ENCODE data around the gene CDK17. TPM values are rescaled to one million over a fixed set of nuclear protein-coding genes. Genes with fewer than 3 reads are reported as not detected.

CDK17 gene
- total RNA-seq, 1 donor from 2014 or later: 72.4 TPM

- intact Hi-C loops (cut with DNase I): no loop called here
- H3K36me3 ChIP-seq: peaks cover 0 to 30% of the 10 kb centered on the region in 2 donors
- peaks cover 31% of the 10 kb centered on the region for H3K4me1 ChIP-seq
- DNase-seq (ENCODE audit: extremely low spot score in 2 of 2): peak; percentile 22 to 67
- TF ChIP-seq CTCF (IDR thresholded peaks at IDR 0.05) (no peak), POLR2AphosphoS5 (IDR thresholded peaks at IDR 0.05; ENCODE audit: insufficient read depth in 1 of 2, low read depth in 1 of 2) (no peak), POLR2A (IDR thresholded peaks at IDR 0.05) (no peak)
- no peak overlapping the region for H3K27ac ChIP-seq
- H3K27me3 ChIP-seq: no peaks in the 10 kb centered on the region
- H3K4me3 ChIP-seq: no peak overlapping the region
- H3K9me3 ChIP-seq: no peaks in the 10 kb centered on the region
Observed at GRCh38 chr12:96248136-96248931, 151.9 kb downstream of the CDK17 start.

GRCh38 chr12:96247563-96247962 is 152.7 kb downstream of the CDK17 start:
- H3K36me3 ChIP-seq: peaks cover 0 to 30% of the 10 kb centered on the region in 2 donors
- intact Hi-C loops (cut with DNase I): no loop called here

GRCh38 chr12:96246926-96247505 is 153.2 kb downstream of the CDK17 start:
- peaks cover 0 to 27% of the 10 kb centered on the region in 2 donors for H3K36me3 ChIP-seq
- no peak overlapping the region for H3K4me3 ChIP-seq
- intact Hi-C loops (cut with DNase I): no loop called here
- peaks cover 42% of the 10 kb centered on the region for H3K4me1 ChIP-seq
- no peak overlapping the region for H3K27ac ChIP-seq
- DNase-seq (ENCODE audit: extremely low spot score in 2 of 2): peak in 1 of 2 donors; percentile 79
- no peak for TF ChIP-seq POLR2AphosphoS5 (IDR thresholded peaks at IDR 0.05; ENCODE audit: insufficient read depth in 1 of 2, low read depth in 1 of 2)
- TF ChIP-seq CTCF (IDR thresholded peaks at IDR 0.05): no peak
- TF ChIP-seq POLR2A (IDR thresholded peaks at IDR 0.05): no peak
- no peaks in the 10 kb centered on the region for H3K27me3 ChIP-seq
- H3K9me3 ChIP-seq: no peaks in the 10 kb centered on the region

More at GRCh38 chr12:96247563-96247962, 152.7 kb downstream of the CDK17 start:
- Histone ChIP-seq H3K4me3 (no peak overlapping the region), H3K4me1 (peaks cover 36% of the 10 kb centered on the region), H3K9me3 (no peaks in the 10 kb centered on the region), H3K27me3 (no peaks in the 10 kb centered on the region), H3K27ac (no peak overlapping the region)
- peak; percentile 77 to 85 for DNase-seq (ENCODE audit: extremely low spot score in 2 of 2)
- TF ChIP-seq POLR2A (IDR thresholded peaks at IDR 0.05): no peak
- no peak for TF ChIP-seq CTCF (IDR thresholded peaks at IDR 0.05)
- TF ChIP-seq POLR2AphosphoS5 (IDR thresholded peaks at IDR 0.05; ENCODE audit: insufficient read depth in 1 of 2, low read depth in 1 of 2): no peak

- Histone ChIP-seq H3K36me3 (peaks cover 0 to 17% of the 10 kb centered on the region in 2 donors), H3K4me3 (no peak overlapping the region), H3K27ac (peak overlapping the region; percentile 17), H3K4me1 (peaks cover 59% of the 10 kb centered on the region), H3K27me3 (no peaks in the 10 kb centered on the region), H3K9me3 (no peaks in the 10 kb centered on the region)
- TF ChIP-seq POLR2AphosphoS5 (IDR thresholded peaks at IDR 0.05; ENCODE audit: insufficient read depth in 1 of 2, low read depth in 1 of 2): no peak
- TF ChIP-seq CTCF (IDR thresholded peaks at IDR 0.05): no peak
- no peak for TF ChIP-seq POLR2A (IDR thresholded peaks at IDR 0.05)
- DNase-seq (ENCODE audit: extremely low spot score in 2 of 2): peak in 1 of 2 donors; percentile 83
- intact Hi-C loops (cut with DNase I): no loop called here
Observed at GRCh38 chr12:96244826-96245225, 155.4 kb downstream of the CDK17 start.

- Histone ChIP-seq H3K9me3 (no peaks in the 10 kb centered on the region), H3K4me3 (no peak overlapping the region), H3K4me1 (peaks cover 68% of the 10 kb centered on the region), H3K27ac (peak overlapping the region; percentile 71), H3K27me3 (no peaks in the 10 kb centered on the region), H3K36me3 (peaks cover 0 to 10% of the 10 kb centered on the region in 2 donors)
- no peak for DNase-seq (ENCODE audit: extremely low spot score in 2 of 2)
- intact Hi-C loops (cut with DNase I): no loop called here
- TF ChIP-seq CTCF (IDR thresholded peaks at IDR 0.05): no peak
- TF ChIP-seq POLR2AphosphoS5 (IDR thresholded peaks at IDR 0.05; ENCODE audit: insufficient read depth in 1 of 2, low read depth in 1 of 2): no peak
- TF ChIP-seq POLR2A (IDR thresholded peaks at IDR 0.05): no peak
Observed at GRCh38 chr12:96242597-96242996, 157.6 kb downstream of the CDK17 start.
